GM12874 (cell line): ENCODE data around the gene GALNT4.

Experiments used
- TF ChIP-seq, protein P1 (sequence below): IDR thresholded peaks from 2 replicates; pipeline ENCODE4 v1.5.1; 2011; ENCODE audit warnings: low read depth, mild to moderate bottlenecking, control low read depth, low read length, moderate library complexity; ENCODE audit not compliant: insufficient read depth

GALNT4 gene

DNA sequence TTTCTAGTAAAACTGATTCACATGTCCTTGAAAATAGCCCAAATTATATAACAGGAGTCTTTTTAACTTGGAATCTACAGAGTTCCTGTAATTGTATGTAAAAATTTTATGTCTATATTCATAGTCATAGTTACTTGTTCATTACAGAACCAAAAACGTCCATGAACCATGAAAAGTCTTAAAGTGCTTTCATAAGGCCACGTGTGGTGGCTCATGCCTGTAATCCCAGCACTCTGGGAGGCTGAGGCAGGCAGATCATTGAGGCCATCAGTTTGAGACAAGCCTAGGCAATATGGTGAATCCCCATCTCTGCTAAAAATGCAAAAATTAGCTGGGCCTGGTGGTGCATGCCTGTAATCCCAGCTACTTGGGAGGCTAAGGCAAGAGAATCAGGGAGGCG, 48.4 kb downstream of the GALNT4 start:
- TF ChIP-seq, protein P1, sequence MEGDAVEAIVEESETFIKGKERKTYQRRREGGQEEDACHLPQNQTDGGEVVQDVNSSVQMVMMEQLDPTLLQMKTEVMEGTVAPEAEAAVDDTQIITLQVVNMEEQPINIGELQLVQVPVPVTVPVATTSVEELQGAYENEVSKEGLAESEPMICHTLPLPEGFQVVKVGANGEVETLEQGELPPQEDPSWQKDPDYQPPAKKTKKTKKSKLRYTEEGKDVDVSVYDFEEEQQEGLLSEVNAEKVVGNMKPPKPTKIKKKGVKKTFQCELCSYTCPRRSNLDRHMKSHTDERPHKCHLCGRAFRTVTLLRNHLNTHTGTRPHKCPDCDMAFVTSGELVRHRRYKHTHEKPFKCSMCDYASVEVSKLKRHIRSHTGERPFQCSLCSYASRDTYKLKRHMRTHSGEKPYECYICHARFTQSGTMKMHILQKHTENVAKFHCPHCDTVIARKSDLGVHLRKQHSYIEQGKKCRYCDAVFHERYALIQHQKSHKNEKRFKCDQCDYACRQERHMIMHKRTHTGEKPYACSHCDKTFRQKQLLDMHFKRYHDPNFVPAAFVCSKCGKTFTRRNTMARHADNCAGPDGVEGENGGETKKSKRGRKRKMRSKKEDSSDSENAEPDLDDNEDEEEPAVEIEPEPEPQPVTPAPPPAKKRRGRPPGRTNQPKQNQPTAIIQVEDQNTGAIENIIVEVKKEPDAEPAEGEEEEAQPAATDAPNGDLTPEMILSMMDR, result no peak

DNA sequence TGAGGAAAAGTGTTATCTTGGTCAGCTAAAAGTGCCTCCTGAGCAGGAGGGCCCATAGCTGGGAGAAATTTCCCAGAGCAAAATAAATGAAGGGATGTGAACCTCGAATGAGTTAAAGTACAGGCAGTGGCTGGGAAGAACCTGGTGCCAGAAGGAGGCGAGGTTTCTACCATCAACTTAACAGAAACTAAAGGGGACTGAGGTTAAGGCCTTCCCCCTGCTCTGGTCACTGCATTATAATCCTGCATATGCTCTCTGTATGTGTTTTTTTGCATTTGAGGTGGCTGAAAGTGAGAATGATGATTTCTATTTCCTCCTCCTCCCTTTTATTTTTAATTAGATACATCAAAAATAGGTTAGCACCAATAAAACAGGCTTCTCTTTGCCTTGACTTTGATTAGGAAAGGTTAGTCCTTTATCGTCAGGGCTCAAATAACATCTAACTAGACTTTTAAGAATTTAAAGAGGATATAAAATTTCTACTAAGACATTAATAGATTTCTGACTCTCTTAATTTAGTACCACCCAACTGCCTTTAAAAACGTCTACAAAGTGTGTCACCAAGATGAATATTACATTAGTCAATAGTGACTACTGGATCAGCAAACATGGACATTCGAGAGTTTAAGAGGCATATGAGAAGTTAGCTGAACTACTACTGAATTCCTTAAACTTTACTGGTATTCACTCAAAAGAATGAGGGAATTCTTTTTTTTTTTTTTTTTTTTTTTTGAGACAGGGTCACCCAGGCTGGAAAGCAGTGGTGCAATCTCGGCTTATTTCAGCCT, 49.2 kb downstream of the GALNT4 start:
- TF ChIP-seq, protein P1, result no peak

DNA sequence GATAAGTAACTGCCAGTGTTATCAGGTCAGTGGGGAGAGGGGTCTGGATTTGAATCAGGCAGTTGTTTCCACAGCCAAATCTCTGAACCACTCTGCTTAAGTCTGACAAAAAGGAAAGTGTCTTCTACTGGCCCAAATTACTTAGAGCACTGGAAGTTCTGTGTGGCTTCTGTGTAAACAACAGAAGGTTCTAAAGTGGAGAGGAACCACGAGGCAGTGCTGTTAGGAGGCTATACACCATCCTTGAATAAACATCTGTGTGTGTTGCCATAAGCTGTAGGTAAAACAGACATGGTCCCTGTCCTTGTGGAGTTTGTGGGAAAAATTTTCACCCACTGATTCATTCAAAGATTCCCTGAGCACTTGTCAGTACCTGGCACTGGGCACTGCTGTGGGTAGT, 50.0 kb downstream of the GALNT4 start:
- TF ChIP-seq, protein P1, result no peak
